HL-60 (cell line): ENCODE measurements around the gene MYO5C. TPM values are rescaled to one million over a fixed set of nuclear protein-coding genes. Genes with fewer than 3 reads are reported as not detected.

Experiments
- DNase-seq, 2 experiments: peaks; one replicate each; pipeline ENCODE4 v3.0.0-alpha.2; 2010 to 2020; ENCODE audit warnings: low read depth in 1 of 2, low spot score in 1 of 2
- H3K27ac ChIP-seq: fragments of 250-450 bp; sonication (Bioruptor Pico); replicated peaks from 2 replicates; pipeline ENCODE4 v1.5.1; 2020; ENCODE audit warnings: mild to moderate bottlenecking, moderate library complexity
- H3K27me3 ChIP-seq: fragments of 250-450 bp; sonication (Bioruptor Pico); 2 replicates; pipeline ENCODE4 v1.5.1; 2021; ENCODE audit warnings: mild to moderate bottlenecking, moderate library complexity; ENCODE audit not compliant: insufficient read depth, poor library complexity, severe bottlenecking
- H3K4me3 ChIP-seq: replicated peaks from 2 replicates; pipeline ENCODE4 v1.5.1; 2011; ENCODE audit warnings: mild to moderate bottlenecking, control low read depth, low read length; ENCODE audit not compliant: insufficient read depth
- GABPA ChIP-seq: IDR thresholded peaks from 2 replicates; pipeline ENCODE4 v1.6.1; 2012; ENCODE audit warnings: low read depth
- POLR2AphosphoS5 ChIP-seq: IDR thresholded peaks from 2 replicates; pipeline ENCODE4 v1.6.1; 2012; ENCODE audit warnings: low read depth
- REST ChIP-seq: IDR thresholded peaks from 2 replicates; pipeline ENCODE4 v1.6.1; 2012; ENCODE audit warnings: low read depth; ENCODE audit not compliant: insufficient replicate concordance
- SPI1 ChIP-seq: IDR thresholded peaks from 2 replicates; pipeline ENCODE4 v1.6.1; 2012; ENCODE audit warnings: low read depth, mild to moderate bottlenecking, borderline replicate concordance
- microRNA-seq: library from miRNA; unstranded; fragments of <30 nt; microRNA quantifications from one replicate; pipeline ENCODE4, GENCODE V29; 2018
- TF ChIP-seq, protein P1 (sequence below): IDR thresholded peaks from one replicate; pipeline ENCODE4 v1.5.1; 2011; ENCODE audit warnings: low read length, control low read depth, inconsistent platforms; ENCODE audit not compliant: insufficient read depth

Gene MYO5C

DNA sequence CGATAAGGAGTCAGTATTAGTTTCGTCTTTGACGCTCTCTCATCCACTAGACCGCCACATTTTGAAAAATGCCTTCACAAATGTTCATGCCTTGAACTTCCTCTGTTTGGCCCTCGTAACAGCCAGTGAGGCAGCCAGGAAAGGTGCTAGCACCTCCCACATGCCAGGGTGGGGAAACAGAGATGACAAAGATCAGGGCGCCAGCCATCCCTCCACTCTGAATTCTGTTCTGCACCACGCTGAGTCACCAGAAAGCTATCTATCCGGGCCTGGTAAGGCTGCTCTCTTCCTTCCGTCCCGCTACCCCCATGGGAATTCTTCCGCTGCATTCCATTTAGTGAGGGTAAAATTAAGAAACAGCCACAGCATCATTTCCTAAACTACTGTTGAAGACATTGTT is 151.7 kb downstream of the MYO5C start:
- H3K27ac ChIP-seq, result no peak overlapping the region
- H3K27me3 ChIP-seq, result no peaks in the 10 kb centered on the region
- DNase-seq, result no peak
- TF ChIP-seq REST (no peak), POLR2AphosphoS5 (no peak), GABPA (no peak), SPI1 (no peak)
- TF ChIP-seq, protein P1, sequence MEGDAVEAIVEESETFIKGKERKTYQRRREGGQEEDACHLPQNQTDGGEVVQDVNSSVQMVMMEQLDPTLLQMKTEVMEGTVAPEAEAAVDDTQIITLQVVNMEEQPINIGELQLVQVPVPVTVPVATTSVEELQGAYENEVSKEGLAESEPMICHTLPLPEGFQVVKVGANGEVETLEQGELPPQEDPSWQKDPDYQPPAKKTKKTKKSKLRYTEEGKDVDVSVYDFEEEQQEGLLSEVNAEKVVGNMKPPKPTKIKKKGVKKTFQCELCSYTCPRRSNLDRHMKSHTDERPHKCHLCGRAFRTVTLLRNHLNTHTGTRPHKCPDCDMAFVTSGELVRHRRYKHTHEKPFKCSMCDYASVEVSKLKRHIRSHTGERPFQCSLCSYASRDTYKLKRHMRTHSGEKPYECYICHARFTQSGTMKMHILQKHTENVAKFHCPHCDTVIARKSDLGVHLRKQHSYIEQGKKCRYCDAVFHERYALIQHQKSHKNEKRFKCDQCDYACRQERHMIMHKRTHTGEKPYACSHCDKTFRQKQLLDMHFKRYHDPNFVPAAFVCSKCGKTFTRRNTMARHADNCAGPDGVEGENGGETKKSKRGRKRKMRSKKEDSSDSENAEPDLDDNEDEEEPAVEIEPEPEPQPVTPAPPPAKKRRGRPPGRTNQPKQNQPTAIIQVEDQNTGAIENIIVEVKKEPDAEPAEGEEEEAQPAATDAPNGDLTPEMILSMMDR, result no peak
- H3K4me3 ChIP-seq, result no peak overlapping the region

Small RNA genes within 50 kb of the gene (microRNA-seq; reads per million reads assigned to microRNA genes)
- not detected for gene MIR1266
